Measurements from ENCODE around the gene ABCA13. TPM values are rescaled to one million over a fixed set of nuclear protein-coding genes. Genes with fewer than 3 reads are reported as not detected.

ABCA13 gene
- total and polyA plus RNA-seq, 2 experiments from 2014 or later, result 0.21 to 0.50 TPM

DNA sequence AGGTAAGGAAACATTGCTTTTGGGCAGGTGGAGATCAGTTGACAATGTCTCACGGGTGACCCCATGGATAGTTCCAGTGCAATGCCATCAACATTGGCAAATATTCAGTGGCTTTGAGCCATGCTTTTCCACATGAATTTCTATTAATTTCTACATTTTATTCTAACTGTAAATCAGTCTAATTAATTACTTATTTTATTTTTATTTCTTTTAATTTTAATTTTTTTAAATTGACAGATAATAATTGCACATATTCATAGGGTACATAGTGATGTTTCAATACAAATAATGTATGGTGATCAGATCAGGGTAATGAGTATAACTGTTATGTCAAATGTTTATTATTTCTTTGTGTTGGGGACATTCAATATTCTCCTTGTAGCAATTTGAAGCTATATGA is 3.8 kb downstream of the ABCA13 start:
- Histone ChIP-seq H3K4me1 (ENCODE audit: low read depth) (no peaks in the 10 kb centered on the region), H3K4me3 (no peak overlapping the region), H3K36me3 (no peaks in the 10 kb centered on the region), H3K9me3 (ENCODE audit: low read depth) (no peaks in the 10 kb centered on the region), H3K27me3 (no peaks in the 10 kb centered on the region), H3K27ac (no peak overlapping the region)
- TF ChIP-seq CTCF (IDR thresholded peaks at IDR 0.05; ENCODE audit: low read depth, low read length), result no peak
- no peak for DNase-seq (ENCODE audit: low read depth in 1 of 2, low spot score in 1 of 2)

GRCh38 chr7:48176356-48176893 is 5.2 kb downstream of the ABCA13 start:
- no peak for TF ChIP-seq CTCF (IDR thresholded peaks at IDR 0.05; ENCODE audit: low read depth, low read length)
- H3K4me1 ChIP-seq (ENCODE audit: low read depth), result no peaks in the 10 kb centered on the region
- DNase-seq (ENCODE audit: low read depth in 1 of 2, low spot score in 1 of 2), result no peak
- H3K4me3 ChIP-seq, result no peak overlapping the region
- no peaks in the 10 kb centered on the region for H3K9me3 ChIP-seq (ENCODE audit: low read depth)
- H3K27ac ChIP-seq, result no peak overlapping the region
- no peaks in the 10 kb centered on the region for H3K36me3 ChIP-seq
- no peaks in the 10 kb centered on the region for H3K27me3 ChIP-seq

DNA sequence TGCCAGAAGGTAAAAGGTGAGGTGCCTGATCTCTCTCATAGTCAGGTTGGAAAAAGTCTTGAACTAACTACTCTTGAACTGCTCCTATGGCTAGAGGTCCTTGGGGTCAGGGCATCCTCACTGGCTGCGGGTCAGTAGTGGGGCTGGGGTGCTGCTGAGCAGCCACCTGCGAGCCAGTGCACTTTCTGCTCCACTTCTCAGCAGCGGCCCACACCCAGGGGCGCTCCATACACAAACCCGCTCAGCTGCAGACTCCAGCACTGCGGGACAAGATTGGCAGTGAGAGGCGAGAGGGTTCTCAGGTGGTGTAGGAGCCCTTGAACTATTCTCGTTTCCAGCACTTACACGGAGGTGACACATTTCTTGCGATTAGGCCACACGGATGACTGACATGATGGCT is 6.0 kb downstream of the ABCA13 start:
- Histone ChIP-seq H3K9me3 (ENCODE audit: low read depth) (no peaks in the 10 kb centered on the region), H3K36me3 (no peaks in the 10 kb centered on the region), H3K27ac (no peak overlapping the region), H3K27me3 (no peaks in the 10 kb centered on the region), H3K4me3 (no peak overlapping the region), H3K4me1 (ENCODE audit: low read depth) (no peaks in the 10 kb centered on the region)
- TF ChIP-seq CTCF (IDR thresholded peaks at IDR 0.05; ENCODE audit: low read depth, low read length), result no peak
- no peak for DNase-seq (ENCODE audit: low read depth in 1 of 2, low spot score in 1 of 2)

- Histone ChIP-seq H3K27me3 (no peaks in the 10 kb centered on the region), H3K4me1 (ENCODE audit: low read depth) (no peaks in the 10 kb centered on the region), H3K36me3 (no peaks in the 10 kb centered on the region), H3K4me3 (no peak overlapping the region), H3K9me3 (ENCODE audit: low read depth) (no peaks in the 10 kb centered on the region), H3K27ac (no peak overlapping the region)
- no peak for TF ChIP-seq CTCF (IDR thresholded peaks at IDR 0.05; ENCODE audit: low read depth, low read length)
- DNase-seq (ENCODE audit: low read depth in 1 of 2, low spot score in 1 of 2), result no peak
These were observed 8.3 kb downstream of the ABCA13 start for GRCh38 chr7:48179496-48180030.

DNA sequence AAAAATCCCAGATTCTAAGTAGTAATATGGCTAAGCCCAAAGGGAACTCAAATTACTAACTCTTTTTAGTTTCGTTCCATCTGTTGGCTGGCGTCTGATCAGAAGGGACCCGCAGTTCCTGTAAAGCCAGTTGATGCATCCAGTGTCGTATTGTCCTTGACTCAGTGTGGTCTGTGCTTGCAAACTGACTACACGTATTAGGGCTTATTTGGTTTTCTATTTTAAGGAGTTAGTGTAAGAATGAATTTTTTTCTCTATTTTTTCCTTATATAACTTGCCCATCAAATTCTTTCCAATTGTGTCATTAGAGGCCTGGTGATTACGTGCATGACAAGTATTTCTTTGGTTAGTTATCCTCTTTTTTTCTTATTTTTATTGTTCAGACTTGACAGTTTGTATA is 9.7 kb downstream of the ABCA13 start:
- Histone ChIP-seq H3K27ac (no peak overlapping the region), H3K4me3 (no peak overlapping the region), H3K36me3 (no peaks in the 10 kb centered on the region), H3K27me3 (no peaks in the 10 kb centered on the region), H3K4me1 (ENCODE audit: low read depth) (no peaks in the 10 kb centered on the region), H3K9me3 (ENCODE audit: low read depth) (no peaks in the 10 kb centered on the region)
- no peak for DNase-seq (ENCODE audit: low read depth in 1 of 2, low spot score in 1 of 2)
- no peak for TF ChIP-seq CTCF (IDR thresholded peaks at IDR 0.05; ENCODE audit: low read depth, low read length)

Data from cardiac muscle cell (in vitro differentiated cells and primary cell).